Measurements from ENCODE around the gene KISS1.

Gene KISS1

GRCh38 chr1:204213668-204214662 is 17.7 kb upstream of the KISS1 start, which contains the start of gene GOLT1A:
Gene GOLT1A, minus strand, starts transcription at chr1:204213988. Its CDS starts 82 bp downstream, at chr1:204213906.
- TF ChIP-seq CTCF (IDR thresholded peaks at IDR 0.05; ENCODE audit: low read depth, low read length) (peak; percentile 46), MYC (IDR thresholded peaks at IDR 0.05; ENCODE audit: low read depth, low read length) (no peak)
- no peak within 1 kb of the TSS for H3K4me3 ChIP-seq (ENCODE audit: low read depth, low read length)
- peak; percentile 56 for DNase-seq (ENCODE audit: low read depth)

GRCh38 chr1:204212715-204213114 is 16.4 kb upstream of the KISS1 start:
- no peak for TF ChIP-seq CTCF (IDR thresholded peaks at IDR 0.05; ENCODE audit: low read depth, low read length)
- TF ChIP-seq MAX (IDR thresholded peaks at IDR 0.05; ENCODE audit: low read depth, low read length) = no peak
- no peak for TF ChIP-seq MYC (IDR thresholded peaks at IDR 0.05; ENCODE audit: low read depth, low read length)
- TF ChIP-seq POLR2A (IDR thresholded peaks at IDR 0.05; ENCODE audit: extremely low read depth, insufficient read length) = no peak
- no peak for DNase-seq (ENCODE audit: low read depth)

GRCh38 chr1:204211046-204211445 is 14.8 kb upstream of the KISS1 start:
- DNase-seq (ENCODE audit: low read depth) = no peak
- TF ChIP-seq POLR2A (IDR thresholded peaks at IDR 0.05; ENCODE audit: extremely low read depth, insufficient read length) = no peak
- TF ChIP-seq MYC (IDR thresholded peaks at IDR 0.05; ENCODE audit: low read depth, low read length) = no peak
- TF ChIP-seq CTCF (IDR thresholded peaks at IDR 0.05; ENCODE audit: low read depth, low read length) = no peak
- TF ChIP-seq MAX (IDR thresholded peaks at IDR 0.05; ENCODE audit: low read depth, low read length) = no peak
- no peak overlapping the region for H3K4me3 ChIP-seq (ENCODE audit: low read depth, low read length)

More at GRCh38 chr1:204212715-204213114, 16.4 kb upstream of the KISS1 start:
- H3K4me3 ChIP-seq (ENCODE audit: low read depth, low read length) = no peak overlapping the region

- no peak overlapping the region for H3K4me3 ChIP-seq (ENCODE audit: low read depth, low read length)
- TF ChIP-seq CTCF (IDR thresholded peaks at IDR 0.05; ENCODE audit: low read depth, low read length) (peak; percentile 83), POLR2A (IDR thresholded peaks at IDR 0.05; ENCODE audit: extremely low read depth, insufficient read length) (no peak), MAX (IDR thresholded peaks at IDR 0.05; ENCODE audit: low read depth, low read length) (peak; percentile 46; the same call in 1 of the 2 replicates)
- peak; percentile 42 for DNase-seq (ENCODE audit: low read depth)
Measured at GRCh38 chr1:204207136-204207616, 10.9 kb upstream of the KISS1 start.

GRCh38 chr1:204206121-204206520 is 9.8 kb upstream of the KISS1 start:
- no peak for DNase-seq (ENCODE audit: low read depth)
- H3K4me3 ChIP-seq (ENCODE audit: low read depth, low read length) = no peak overlapping the region
- TF ChIP-seq MYC (IDR thresholded peaks at IDR 0.05; ENCODE audit: low read depth, low read length) = no peak
- no peak for TF ChIP-seq MAX (IDR thresholded peaks at IDR 0.05; ENCODE audit: low read depth, low read length)
- TF ChIP-seq POLR2A (IDR thresholded peaks at IDR 0.05; ENCODE audit: extremely low read depth, insufficient read length) = no peak
- TF ChIP-seq CTCF (IDR thresholded peaks at IDR 0.05; ENCODE audit: low read depth, low read length) = no peak
